Breast epithelium (tissue), 3 donors: ENCODE results near the gene LYZ.
"Not testable (repeated sequence)": the region's sequence is repeated elsewhere in the genome, so short reads cannot be mapped to it uniquely, and the experiment has no call there.

Experiments used
- POLR2A ChIP-seq: fragments of 450-650 bp; IDR thresholded peaks from one replicate; pipeline ENCODE4 v1.6.1; 2016; ENCODE audit warnings: antibody characterized with exemption, mild to moderate bottlenecking, moderate library complexity
- TF ChIP-seq, protein P1 (sequence below), 3 donors: fragments of 450-650 bp; IDR thresholded peaks; one replicate each; pipeline ENCODE4 v1.5.1; 2016 to 2017; ENCODE audit warnings: antibody characterized with exemption in 3 of 3, mild to moderate bottlenecking in 3 of 3, moderate library complexity in 3 of 3

DNA sequence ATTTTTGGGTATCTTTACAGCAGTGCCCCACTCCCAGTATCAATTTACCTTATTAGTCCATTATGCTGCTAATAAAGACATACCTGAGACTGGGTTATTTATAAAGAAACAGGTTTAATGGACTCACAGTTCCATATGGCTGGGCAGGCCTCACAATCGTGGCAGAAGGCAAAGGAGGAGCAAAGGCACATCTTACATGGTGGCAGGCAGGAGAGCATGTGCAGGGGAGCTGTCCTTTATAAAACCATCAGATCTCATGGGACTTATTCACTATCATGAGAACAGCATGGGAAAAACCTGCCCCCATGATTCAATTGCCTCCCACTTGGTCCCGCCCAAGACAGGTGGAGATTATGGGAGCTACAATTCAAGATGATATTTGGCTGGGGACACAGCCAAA is 30.9 kb upstream of the LYZ start:
- TF ChIP-seq, protein P1, sequence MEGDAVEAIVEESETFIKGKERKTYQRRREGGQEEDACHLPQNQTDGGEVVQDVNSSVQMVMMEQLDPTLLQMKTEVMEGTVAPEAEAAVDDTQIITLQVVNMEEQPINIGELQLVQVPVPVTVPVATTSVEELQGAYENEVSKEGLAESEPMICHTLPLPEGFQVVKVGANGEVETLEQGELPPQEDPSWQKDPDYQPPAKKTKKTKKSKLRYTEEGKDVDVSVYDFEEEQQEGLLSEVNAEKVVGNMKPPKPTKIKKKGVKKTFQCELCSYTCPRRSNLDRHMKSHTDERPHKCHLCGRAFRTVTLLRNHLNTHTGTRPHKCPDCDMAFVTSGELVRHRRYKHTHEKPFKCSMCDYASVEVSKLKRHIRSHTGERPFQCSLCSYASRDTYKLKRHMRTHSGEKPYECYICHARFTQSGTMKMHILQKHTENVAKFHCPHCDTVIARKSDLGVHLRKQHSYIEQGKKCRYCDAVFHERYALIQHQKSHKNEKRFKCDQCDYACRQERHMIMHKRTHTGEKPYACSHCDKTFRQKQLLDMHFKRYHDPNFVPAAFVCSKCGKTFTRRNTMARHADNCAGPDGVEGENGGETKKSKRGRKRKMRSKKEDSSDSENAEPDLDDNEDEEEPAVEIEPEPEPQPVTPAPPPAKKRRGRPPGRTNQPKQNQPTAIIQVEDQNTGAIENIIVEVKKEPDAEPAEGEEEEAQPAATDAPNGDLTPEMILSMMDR (IDR thresholded peaks at IDR 0.05) = not testable (repeated sequence)
- TF ChIP-seq POLR2A = not testable (repeated sequence)
